ENCODE measurements around the gene POLR2L.

Gene POLR2L

GRCh38 chr11:849951-850774, 7.8 kb upstream of the POLR2L start:
- TF ChIP-seq CSRNP3 (CRISPR knock-in tag; IDR thresholded peaks at IDR 0.05): no peak
- TF ChIP-seq ZNF565 (CRISPR knock-in tag; conservative IDR thresholded peaks at IDR 0.05; ENCODE audit: low read depth): no peak
- TF ChIP-seq ZFP30 (CRISPR knock-in tag; IDR thresholded peaks at IDR 0.05): no peak
- TF ChIP-seq ZC3H10 (CRISPR knock-in tag; IDR thresholded peaks at IDR 0.05): no peak
- no peak for TF ChIP-seq RARB (CRISPR knock-in tag; IDR thresholded peaks at IDR 0.05)
- no peak for TF ChIP-seq POU6F1 (CRISPR knock-in tag; IDR thresholded peaks at IDR 0.05; ENCODE audit: borderline replicate concordance, low read depth)
- TF ChIP-seq GLIS3 (CRISPR knock-in tag; IDR thresholded peaks at IDR 0.05): no peak
- no peak for TF ChIP-seq OSR1 (CRISPR knock-in tag; IDR thresholded peaks at IDR 0.05)
- no peak for TF ChIP-seq ARNTL (CRISPR knock-in tag; IDR thresholded peaks at IDR 0.05; ENCODE audit: borderline replicate concordance, low read depth)
- no peak for TF ChIP-seq ISL1 (CRISPR knock-in tag; IDR thresholded peaks at IDR 0.05)
- no peak for TF ChIP-seq PPARA (CRISPR knock-in tag; IDR thresholded peaks at IDR 0.05; ENCODE audit: borderline replicate concordance)
- ATAC-seq: no peak

GRCh38 chr11:849104-849824, 6.9 kb upstream of the POLR2L start:
- no peak for TF ChIP-seq ZNF8 (CRISPR knock-in tag; IDR thresholded peaks at IDR 0.05)
- no peak for TF ChIP-seq ARNTL (CRISPR knock-in tag; IDR thresholded peaks at IDR 0.05; ENCODE audit: borderline replicate concordance, low read depth)
- TF ChIP-seq POU6F1 (CRISPR knock-in tag; IDR thresholded peaks at IDR 0.05; ENCODE audit: borderline replicate concordance, low read depth): no peak
- no peak for TF ChIP-seq ESRRG (CRISPR knock-in tag; IDR thresholded peaks at IDR 0.05)
- TF ChIP-seq SNAI2 (CRISPR knock-in tag; IDR thresholded peaks at IDR 0.05): no peak
- no peak for TF ChIP-seq ZFP3 (CRISPR knock-in tag; IDR thresholded peaks at IDR 0.05)
- no peak for TF ChIP-seq PATZ1 (CRISPR knock-in tag; IDR thresholded peaks at IDR 0.05; ENCODE audit: borderline replicate concordance)
- TF ChIP-seq TSHZ2 (CRISPR knock-in tag; IDR thresholded peaks at IDR 0.05): no peak
- TF ChIP-seq PPARA (CRISPR knock-in tag; IDR thresholded peaks at IDR 0.05; ENCODE audit: borderline replicate concordance): no peak
- TF ChIP-seq ISL1 (CRISPR knock-in tag; IDR thresholded peaks at IDR 0.05): no peak
- TF ChIP-seq ZFP30 (CRISPR knock-in tag; IDR thresholded peaks at IDR 0.05): no peak
- no peak for TF ChIP-seq RARB (CRISPR knock-in tag; IDR thresholded peaks at IDR 0.05)
- no peak for TF ChIP-seq ZNF565 (CRISPR knock-in tag; conservative IDR thresholded peaks at IDR 0.05; ENCODE audit: low read depth)
- no peak for TF ChIP-seq CSRNP3 (CRISPR knock-in tag; IDR thresholded peaks at IDR 0.05)
- no peak for TF ChIP-seq OSR1 (CRISPR knock-in tag; IDR thresholded peaks at IDR 0.05)
- ATAC-seq: no peak

Measured in SK-N-SH treated with all-trans-retinoic acid at 6 μM for 48 hours (cell line).